Neuronal stem cell (in vitro differentiated cells): ENCODE results near the gene CMIP.

Source experiments
- DNase-seq: peaks from one replicate; pipeline ENCODE4 v3.0.0-alpha.2; 2013; ENCODE audit warnings: low spot score
- H2AFZ ChIP-seq: one replicate; pipeline ENCODE4 v1.6.1; 2013; ENCODE audit warnings: mild to moderate bottlenecking, low read length, inconsistent platforms
- H2AK5ac ChIP-seq: 2 replicates; pipeline ENCODE4 v1.6.1; 2013; ENCODE audit warnings: low read depth, mild to moderate bottlenecking, inconsistent platforms, low read length, moderate library complexity, mixed read lengths
- H2BK120ac ChIP-seq: 2 replicates; pipeline ENCODE4 v1.6.1; 2013; ENCODE audit warnings: low read depth, mild to moderate bottlenecking, inconsistent platforms, low read length, moderate library complexity, mixed read lengths
- H2BK12ac ChIP-seq: one replicate; pipeline ENCODE4 v1.6.1; 2013; ENCODE audit warnings: low read length, inconsistent platforms
- H2BK15ac ChIP-seq: 2 replicates; pipeline ENCODE4 v1.6.1; 2013; ENCODE audit warnings: mild to moderate bottlenecking, low read length, inconsistent platforms, mixed read lengths
- H2BK5ac ChIP-seq: one replicate; pipeline ENCODE4 v1.6.1; 2013; ENCODE audit warnings: inconsistent platforms, mild to moderate bottlenecking, low read length, moderate library complexity
- H3K14ac ChIP-seq: one replicate; pipeline ENCODE4 v1.6.1; 2013; ENCODE audit warnings: low read length, inconsistent platforms
- H3K18ac ChIP-seq: 2 replicates; pipeline ENCODE4 v1.6.1; 2013; ENCODE audit warnings: low read length, inconsistent platforms
- H3K23ac ChIP-seq: 2 replicates; pipeline ENCODE4 v1.6.1; 2013; ENCODE audit warnings: low read depth, mild to moderate bottlenecking, mixed read lengths, low read length, inconsistent platforms; ENCODE audit not compliant: poor library complexity
- H3K27ac ChIP-seq: replicated peaks from 3 replicates; pipeline ENCODE4 v1.5.1; 2013; ENCODE audit warnings: low read length, inconsistent platforms
- H3K27me3 ChIP-seq, 3 experiments: 2 replicates each; pipeline ENCODE4 v1.6.1; 2013; ENCODE audit warnings: low read length in 3 of 3, mild to moderate bottlenecking in 2 of 3, inconsistent platforms in 1 of 3, low read depth in 1 of 3, mixed read lengths in 1 of 3, moderate library complexity in 1 of 3; ENCODE audit not compliant: control insufficient read depth in 3 of 3, insufficient read depth in 3 of 3
- H3K36me3 ChIP-seq, 2 donors: replicated peaks in 1 of 2; 2 replicates each; pipeline ENCODE4 v1.6.1; 2013; ENCODE audit warnings: low read length in 2 of 2; ENCODE audit not compliant: control insufficient read depth in 2 of 2, insufficient read depth in 2 of 2
- H3K4ac ChIP-seq: 2 replicates; pipeline ENCODE4 v1.6.1; 2013; ENCODE audit warnings: inconsistent platforms, mild to moderate bottlenecking, low read length, moderate library complexity
- H3K4me1 ChIP-seq, 2 donors: 1 replicate in 1 of 2; 2 replicates in 1 of 2; pipeline ENCODE4 v1.6.1; 2013; ENCODE audit warnings: low read length in 2 of 2, low read depth in 1 of 2; ENCODE audit not compliant: control insufficient read depth in 2 of 2, insufficient read depth in 1 of 2
- H3K4me2 ChIP-seq: one replicate; pipeline ENCODE4 v1.6.1; 2013; ENCODE audit warnings: mild to moderate bottlenecking, low read length, inconsistent platforms; ENCODE audit not compliant: insufficient read depth, poor library complexity, severe bottlenecking
- H3K4me3 ChIP-seq, 2 donors: 2 replicates each; pipeline ENCODE4 v1.5.1; 2013; ENCODE audit warnings: low read length in 2 of 2, mild to moderate bottlenecking in 2 of 2, inconsistent platforms in 1 of 2, moderate library complexity in 1 of 2
- H3K79me1 ChIP-seq: one replicate; pipeline ENCODE4 v1.6.1; 2013; ENCODE audit warnings: low read depth, mild to moderate bottlenecking, inconsistent platforms, low read length, moderate library complexity
- H3K9ac ChIP-seq: one replicate; pipeline ENCODE4 v1.6.1; 2013; ENCODE audit warnings: mild to moderate bottlenecking, low read depth, low read length, inconsistent platforms; ENCODE audit not compliant: poor library complexity
- H3K9me3 ChIP-seq, 2 donors: replicated peaks in 1 of 2; 2 replicates each; pipeline versions ENCODE3 to v1.6.1; 2013; ENCODE audit warnings: low read length in 2 of 2, mild to moderate bottlenecking in 2 of 2, inconsistent platforms in 1 of 2, low read depth in 1 of 2, mixed read lengths in 1 of 2, moderate library complexity in 1 of 2; ENCODE audit not compliant: control insufficient read depth in 2 of 2, insufficient read depth in 1 of 2
- H4K8ac ChIP-seq: one replicate; pipeline ENCODE4 v1.6.1; 2013; ENCODE audit warnings: low read depth, mild to moderate bottlenecking, inconsistent platforms, low read length, moderate library complexity
- H4K91ac ChIP-seq: one replicate; pipeline ENCODE4 v1.6.1; 2013; ENCODE audit warnings: low read length, low read depth, mild to moderate bottlenecking, inconsistent platforms; ENCODE audit not compliant: poor library complexity
- WGBS, 2 donors: extraction: QIAGEN DNeasy Blood & Tissue Kit; methylation state at CpG; one replicate each; pipeline ENCODE4 v1.1.7; 2013; ENCODE audit warnings: missing lambda C conversion rate in 2 of 2, mixed read lengths in 1 of 2; ENCODE audit not compliant: insufficient read length in 2 of 2, insufficient replicate concordance in 1 of 2; ENCODE audit errors: extremely low coverage in 2 of 2; 5-methylcytosine and 5-hydroxymethylcytosine counted together

Gene CMIP

DNA sequence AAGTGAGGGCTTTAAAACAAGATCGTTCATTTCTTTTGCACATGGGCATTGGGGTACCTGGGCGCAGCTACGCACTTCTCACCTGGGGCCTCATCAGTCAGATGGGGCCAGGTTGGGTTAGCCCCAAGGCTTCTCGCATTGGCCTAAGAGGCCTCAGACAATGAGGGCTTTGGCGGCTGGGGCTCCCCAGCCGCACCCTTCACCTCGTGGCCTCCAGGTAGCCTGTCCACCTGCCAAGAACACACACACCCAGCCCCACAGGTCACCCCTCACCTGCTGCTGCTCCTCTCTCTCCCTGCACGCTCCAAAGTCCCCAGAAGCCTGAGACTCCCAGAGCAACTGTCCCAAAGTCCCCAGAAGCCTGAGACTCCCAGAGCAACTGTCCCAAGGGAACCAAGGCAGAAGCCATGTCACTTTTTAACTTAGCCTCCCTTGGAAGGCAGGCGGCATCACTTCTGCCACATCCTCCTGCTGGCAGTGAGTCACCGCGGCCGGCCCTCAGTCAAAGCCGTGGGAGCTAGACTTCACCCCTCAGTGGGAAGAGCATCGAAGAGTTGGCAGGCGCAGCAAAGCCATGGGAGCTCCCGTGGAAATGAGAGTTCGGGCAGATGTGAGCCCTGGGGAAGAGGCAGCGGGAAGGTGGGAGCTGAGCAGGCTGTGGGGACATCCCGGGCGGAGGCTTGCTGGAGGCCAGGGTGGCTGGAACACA is 255.6 kb downstream of the CMIP start:
- H3K9me3 ChIP-seq, result no peaks in the 10 kb centered on the region
- H3K14ac ChIP-seq, result no peak overlapping the region
- no peak for DNase-seq
- no peak overlapping the region for H2AK5ac ChIP-seq
- no peak overlapping the region for H2BK15ac ChIP-seq
- H4K91ac ChIP-seq, result no peak overlapping the region
- H3K18ac ChIP-seq, result no peak overlapping the region
- H2BK12ac ChIP-seq, result peak overlapping the region; percentile 14
- H3K27me3 ChIP-seq, result no peaks in the 10 kb centered on the region
- H3K4ac ChIP-seq, result no peak overlapping the region
- no peak overlapping the region for H3K4me3 ChIP-seq
- H3K9ac ChIP-seq, result no peak overlapping the region
- no peak overlapping the region for H4K8ac ChIP-seq
- H3K4me1 ChIP-seq, result peaks cover 15 to 35% of the 10 kb centered on the region in 2 donors
- peaks cover 1% of the 10 kb centered on the region for H3K79me1 ChIP-seq
- no peak overlapping the region for H3K4me2 ChIP-seq
- no peak overlapping the region for H2BK120ac ChIP-seq
- H3K27ac ChIP-seq, result no peak overlapping the region
- peaks cover 24 to 37% of the 10 kb centered on the region in 2 donors for H3K36me3 ChIP-seq
- peak overlapping the region; percentile 83 for H2BK5ac ChIP-seq
- H2AFZ ChIP-seq, result no peak overlapping the region
- no CpG with 5 or more reads among the region's 20 CpGs for WGBS, 2 donors
- no peak overlapping the region for H3K23ac ChIP-seq

DNA sequence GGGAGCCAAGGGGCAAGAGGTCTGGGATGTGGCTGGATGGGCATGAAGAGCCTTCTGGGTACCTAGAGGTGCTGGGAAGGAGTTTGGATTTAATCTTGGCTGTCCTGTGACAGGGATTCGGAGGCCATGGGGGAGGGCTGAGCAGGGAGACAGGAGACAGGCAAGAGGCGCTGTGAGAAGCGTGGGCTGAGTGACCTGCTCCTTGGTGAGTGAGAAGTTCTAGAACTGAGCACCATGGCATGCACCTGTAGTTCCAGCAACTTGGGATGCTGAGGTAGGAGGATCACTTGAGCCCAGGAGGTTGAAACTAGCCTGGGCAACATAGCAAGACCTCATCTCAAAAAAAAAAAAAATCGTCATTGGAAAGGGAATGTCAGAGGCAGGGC is 256.2 kb downstream of the CMIP start:
- H3K27me3 ChIP-seq, result no peaks in the 10 kb centered on the region

DNA sequence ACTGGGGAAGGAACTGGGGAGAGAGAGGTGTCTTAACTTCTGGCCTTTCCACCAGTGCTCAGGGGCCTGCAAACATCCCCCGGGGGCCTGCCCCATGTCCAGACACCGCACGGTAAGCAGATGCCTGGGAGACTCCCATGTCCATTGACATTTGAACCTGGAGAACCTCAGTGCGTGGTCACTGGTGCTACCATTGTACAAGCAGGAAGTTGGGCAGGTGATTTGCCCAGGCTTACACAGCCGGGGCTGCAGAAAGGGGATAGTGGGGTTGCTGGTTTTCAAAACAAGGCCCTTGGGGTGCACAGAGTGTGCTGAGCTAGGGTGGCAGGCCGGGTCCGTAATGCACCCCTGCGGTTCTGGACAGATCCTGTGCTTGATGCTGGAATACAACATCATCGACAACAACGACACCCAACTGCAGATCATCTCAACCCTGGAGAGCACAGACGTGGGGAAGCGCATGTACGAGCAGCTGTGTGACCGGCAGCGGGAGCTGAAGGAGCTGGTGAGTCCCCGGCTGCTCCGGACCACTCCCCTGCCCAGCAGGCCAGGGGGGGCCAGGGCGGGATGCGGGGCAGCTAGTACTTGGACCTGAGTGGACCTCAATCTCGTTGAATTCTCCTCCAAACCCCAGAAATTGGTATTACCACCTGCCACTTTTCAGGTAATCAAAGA is 256.8 kb downstream of the CMIP start:
- Histone ChIP-seq H3K4me3 (no peak overlapping the region), H3K36me3 (peaks cover 32 to 48% of the 10 kb centered on the region in 2 donors)

More for the DNA sequence above, 256.2 kb downstream of the CMIP start:
- Histone ChIP-seq H3K4me3 (no peak overlapping the region), H2BK120ac (no peak overlapping the region), H3K9me3 (no peaks in the 10 kb centered on the region), H3K18ac (no peak overlapping the region), H4K8ac (no peak overlapping the region), H3K14ac (no peak overlapping the region), H2BK12ac (no peak overlapping the region), H3K4me2 (no peak overlapping the region), H3K4me1 (peaks cover 9 to 29% of the 10 kb centered on the region in 2 donors), H2AK5ac (no peak overlapping the region), H3K4ac (no peak overlapping the region), H3K27ac (no peak overlapping the region), H4K91ac (no peak overlapping the region), H2BK5ac (no peak overlapping the region), H2AFZ (no peak overlapping the region), H3K9ac (no peak overlapping the region), H2BK15ac (no peak overlapping the region), H3K23ac (no peak overlapping the region), H3K79me1 (peaks cover 1% of the 10 kb centered on the region), H3K36me3 (peaks cover 29 to 43% of the 10 kb centered on the region in 2 donors)
- DNase-seq, result no peak
- WGBS, 2 donors, result no CpG with 5 or more reads among the region's 4 CpGs

DNA sequence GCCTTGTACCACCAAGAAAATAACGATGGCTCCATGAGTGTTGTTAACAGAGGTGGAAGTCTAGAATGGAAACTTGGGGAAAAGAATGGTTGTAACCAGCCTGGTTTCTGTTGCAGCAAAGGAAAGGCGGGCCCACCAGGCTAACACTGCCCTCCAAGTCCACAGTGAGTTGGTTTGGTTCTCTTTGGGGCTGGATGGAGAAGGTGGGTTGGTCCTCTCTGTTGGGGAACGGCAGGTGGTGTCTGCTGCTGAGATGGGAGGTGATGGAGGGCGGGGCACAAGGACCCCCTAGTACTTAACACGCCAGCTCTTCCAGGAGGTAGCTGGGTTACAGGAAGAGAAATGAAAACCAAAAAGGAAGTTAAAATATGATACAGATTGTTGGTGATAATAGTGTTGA is 257.9 kb downstream of the CMIP start:
- Histone ChIP-seq H2BK120ac (no peak overlapping the region), H2BK12ac (no peak overlapping the region), H3K4me3 (no peak overlapping the region), H3K9ac (no peak overlapping the region), H2AFZ (no peak overlapping the region), H3K4me1 (peaks cover 2 to 12% of the 10 kb centered on the region in 2 donors), H3K18ac (no peak overlapping the region), H3K27ac (no peak overlapping the region), H3K9me3 (no peaks in the 10 kb centered on the region), H3K4me2 (no peak overlapping the region), H3K4ac (no peak overlapping the region), H3K27me3 (no peaks in the 10 kb centered on the region), H3K79me1 (peaks cover 1% of the 10 kb centered on the region), H3K36me3 (peaks cover 35 to 55% of the 10 kb centered on the region in 2 donors), H3K14ac (no peak overlapping the region), H4K8ac (no peak overlapping the region), H2AK5ac (no peak overlapping the region), H3K23ac (no peak overlapping the region), H2BK5ac (no peak overlapping the region), H4K91ac (no peak overlapping the region), H2BK15ac (no peak overlapping the region)
- DNase-seq, result no peak
- WGBS, 2 donors, result no CpG with 5 or more reads among the region's 5 CpGs

More for the DNA sequence above, 256.8 kb downstream of the CMIP start:
- H3K4me1 ChIP-seq, result peaks cover 4 to 23% of the 10 kb centered on the region in 2 donors
- H3K79me1 ChIP-seq, result peaks cover 1% of the 10 kb centered on the region
- H3K18ac ChIP-seq, result no peak overlapping the region
- H3K9ac ChIP-seq, result no peak overlapping the region
- no peak overlapping the region for H4K8ac ChIP-seq
- H3K27ac ChIP-seq, result no peak overlapping the region
- no peaks in the 10 kb centered on the region for H3K27me3 ChIP-seq
- no peaks in the 10 kb centered on the region for H3K9me3 ChIP-seq
- DNase-seq, result no peak
- no peak overlapping the region for H2AK5ac ChIP-seq
- no peak overlapping the region for H3K23ac ChIP-seq
- no peak overlapping the region for H2BK120ac ChIP-seq
- no peak overlapping the region for H4K91ac ChIP-seq
- no peak overlapping the region for H3K4ac ChIP-seq
- no peak overlapping the region for H3K4me2 ChIP-seq
- no peak overlapping the region for H2AFZ ChIP-seq
- no CpG with 5 or more reads among the region's 20 CpGs for WGBS, 2 donors
- H2BK15ac ChIP-seq, result no peak overlapping the region
- no peak overlapping the region for H2BK5ac ChIP-seq
- H2BK12ac ChIP-seq, result no peak overlapping the region
- H3K14ac ChIP-seq, result no peak overlapping the region
